ENCODE data around the gene LRMDA.

LRMDA gene

GRCh38 chr10:75944061-75944460, 512.6 kb downstream of the LRMDA start:
- Histone ChIP-seq H3K36me3 (ENCODE audit: control insufficient read depth in 2 of 2, insufficient read depth in 1 of 2, low read length in 2 of 2) (no peaks in the 10 kb centered on the region), H3K9me3 (ENCODE audit: control insufficient read depth, insufficient read depth, low read depth, low read length) (no peaks in the 10 kb centered on the region)
- CTCF ChIA-PET: interaction anchor here (0.9 kb wide), 1 partner anchor 12 kb away, joined by 4 read pairs; no protein-coding TSS in a partner anchor

GRCh38 chr10:75948583-75948982, 517.2 kb downstream of the LRMDA start:
- ChIA-PET POLR2A (no interaction called here), CTCF (interaction anchor here (0.7 kb wide), 1 partner anchor 966 kb away, joined by 4 read pairs; no protein-coding TSS in a partner anchor)
- Histone ChIP-seq H3K27ac (ENCODE audit: extremely low read depth, low read depth, low read length) (no peak overlapping the region), H3K4me3 (ENCODE audit: low read depth, low read length) (no peak overlapping the region), H3K4me1 (ENCODE audit: control insufficient read depth, insufficient read depth, low read length) (no peaks in the 10 kb centered on the region), H3K9me3 (ENCODE audit: control insufficient read depth, insufficient read depth, low read depth, low read length) (no peaks in the 10 kb centered on the region), H3K36me3 (ENCODE audit: control insufficient read depth in 2 of 2, insufficient read depth in 1 of 2, low read length in 2 of 2) (no peaks in the 10 kb centered on the region)
- TF ChIP-seq ZNF600 (tag by site-specific recombination; IDR thresholded peaks at IDR 0.05): no peak
- TF ChIP-seq ZNF211 (tag by site-specific recombination; IDR thresholded peaks at IDR 0.05; ENCODE audit: low read depth): no peak
- TF ChIP-seq ZBTB8A (tag by site-specific recombination; IDR thresholded peaks at IDR 0.05): no peak
- TF ChIP-seq PRDM1 (tag by site-specific recombination; IDR thresholded peaks at IDR 0.05): no peak
- TF ChIP-seq ZBTB44 (tag by site-specific recombination; IDR thresholded peaks at IDR 0.05): no peak
- TF ChIP-seq GLI2 (tag by site-specific recombination; IDR thresholded peaks at IDR 0.05; ENCODE audit: borderline replicate concordance, low read depth): no peak

More at GRCh38 chr10:75944061-75944460, 512.6 kb downstream of the LRMDA start:
- POLR2A ChIA-PET: no interaction called here
- Histone ChIP-seq H3K27ac (ENCODE audit: extremely low read depth, low read depth, low read length) (no peak overlapping the region), H3K4me1 (ENCODE audit: control insufficient read depth, insufficient read depth, low read length) (peaks cover 5% of the 10 kb centered on the region; the same call in 1 of the 2 replicates), H3K4me3 (ENCODE audit: low read depth, low read length) (no peak overlapping the region)
- TF ChIP-seq ZNF530 (tag by site-specific recombination; IDR thresholded peaks at IDR 0.05; ENCODE audit: low read depth) (no peak), ZNF785 (tag by site-specific recombination; IDR thresholded peaks at IDR 0.05) (no peak), ZNF302 (tag by site-specific recombination; IDR thresholded peaks at IDR 0.05; ENCODE audit: low read depth) (no peak), TRIM28 (IDR thresholded peaks at IDR 0.05; ENCODE audit: borderline replicate concordance, low read length) (0 out of 2 replicates have a peak, but pooled peaks have one; percentile 37)

- POLR2A ChIA-PET: no interaction called here
- Histone ChIP-seq H3K36me3 (ENCODE audit: control insufficient read depth in 2 of 2, insufficient read depth in 1 of 2, low read length in 2 of 2) (no peaks in the 10 kb centered on the region), H3K4me3 (ENCODE audit: low read depth, low read length) (no peak overlapping the region), H3K9me3 (ENCODE audit: control insufficient read depth, insufficient read depth, low read depth, low read length) (no peaks in the 10 kb centered on the region), H3K4me1 (ENCODE audit: control insufficient read depth, insufficient read depth, low read length) (no peaks in the 10 kb centered on the region), H3K27ac (ENCODE audit: extremely low read depth, low read depth, low read length) (no peak overlapping the region)
- CTCF ChIA-PET: interaction anchor here (0.9 kb wide), 1 partner anchor 28 kb away, joined by 4 read pairs; no protein-coding TSS in a partner anchor
- no peak for TF ChIP-seq ZNF654 (tag by site-specific recombination; IDR thresholded peaks at IDR 0.05; ENCODE audit: low read depth)
- TF ChIP-seq INSM2 (tag by site-specific recombination; IDR thresholded peaks at IDR 0.05): no peak
- TF ChIP-seq YY2 (tag by site-specific recombination; IDR thresholded peaks at IDR 0.05): no peak
- no peak for TF ChIP-seq ZNF112 (tag by site-specific recombination; IDR thresholded peaks at IDR 0.05)
- TF ChIP-seq REPIN1 (tag by site-specific recombination; IDR thresholded peaks at IDR 0.05; ENCODE audit: low read depth): no peak
- no peak for TF ChIP-seq MEIS1 (CRISPR knock-in tag; IDR thresholded peaks at IDR 0.05; ENCODE audit: borderline replicate concordance)
- no peak for TF ChIP-seq ZBTB21 (tag by site-specific recombination; IDR thresholded peaks at IDR 0.05)
- no peak for TF ChIP-seq KLF10 (tag by site-specific recombination; IDR thresholded peaks at IDR 0.05)
- TF ChIP-seq ZNF621 (tag by site-specific recombination; IDR thresholded peaks at IDR 0.05): no peak
These were observed 518.9 kb downstream of the LRMDA start for GRCh38 chr10:75950307-75950706.
